Neuronal stem cell (in vitro differentiated cells): Measurements from ENCODE around the gene CERS2.

Source experiments
- DNase-seq: peaks from one replicate; pipeline ENCODE4 v3.0.0-alpha.2; 2013; ENCODE audit warnings: low spot score
- H2AFZ ChIP-seq: one replicate; pipeline ENCODE4 v1.6.1; 2013; ENCODE audit warnings: mild to moderate bottlenecking, low read length, inconsistent platforms
- H2AK5ac ChIP-seq: 2 replicates; pipeline ENCODE4 v1.6.1; 2013; ENCODE audit warnings: low read depth, mild to moderate bottlenecking, inconsistent platforms, low read length, moderate library complexity, mixed read lengths
- H2BK120ac ChIP-seq: 2 replicates; pipeline ENCODE4 v1.6.1; 2013; ENCODE audit warnings: low read depth, mild to moderate bottlenecking, inconsistent platforms, low read length, moderate library complexity, mixed read lengths
- H2BK12ac ChIP-seq: one replicate; pipeline ENCODE4 v1.6.1; 2013; ENCODE audit warnings: low read length, inconsistent platforms
- H2BK15ac ChIP-seq: 2 replicates; pipeline ENCODE4 v1.6.1; 2013; ENCODE audit warnings: mild to moderate bottlenecking, low read length, inconsistent platforms, mixed read lengths
- H2BK5ac ChIP-seq: one replicate; pipeline ENCODE4 v1.6.1; 2013; ENCODE audit warnings: inconsistent platforms, mild to moderate bottlenecking, low read length, moderate library complexity
- H3K14ac ChIP-seq: one replicate; pipeline ENCODE4 v1.6.1; 2013; ENCODE audit warnings: low read length, inconsistent platforms
- H3K18ac ChIP-seq: 2 replicates; pipeline ENCODE4 v1.6.1; 2013; ENCODE audit warnings: low read length, inconsistent platforms
- H3K23ac ChIP-seq: 2 replicates; pipeline ENCODE4 v1.6.1; 2013; ENCODE audit warnings: low read depth, mild to moderate bottlenecking, mixed read lengths, low read length, inconsistent platforms; ENCODE audit not compliant: poor library complexity
- H3K27ac ChIP-seq: replicated peaks from 3 replicates; pipeline ENCODE4 v1.5.1; 2013; ENCODE audit warnings: low read length, inconsistent platforms
- H3K27me3 ChIP-seq, 3 experiments: 2 replicates each; pipeline ENCODE4 v1.6.1; 2013; ENCODE audit warnings: low read length in 3 of 3, mild to moderate bottlenecking in 2 of 3, inconsistent platforms in 1 of 3, low read depth in 1 of 3, mixed read lengths in 1 of 3, moderate library complexity in 1 of 3; ENCODE audit not compliant: control insufficient read depth in 3 of 3, insufficient read depth in 3 of 3
- H3K36me3 ChIP-seq, 2 donors: replicated peaks in 1 of 2; 2 replicates each; pipeline ENCODE4 v1.6.1; 2013; ENCODE audit warnings: low read length in 2 of 2; ENCODE audit not compliant: control insufficient read depth in 2 of 2, insufficient read depth in 2 of 2
- H3K4ac ChIP-seq: 2 replicates; pipeline ENCODE4 v1.6.1; 2013; ENCODE audit warnings: inconsistent platforms, mild to moderate bottlenecking, low read length, moderate library complexity
- H3K4me1 ChIP-seq, 2 donors: 1 replicate in 1 of 2; 2 replicates in 1 of 2; pipeline ENCODE4 v1.6.1; 2013; ENCODE audit warnings: low read length in 2 of 2, low read depth in 1 of 2; ENCODE audit not compliant: control insufficient read depth in 2 of 2, insufficient read depth in 1 of 2
- H3K4me2 ChIP-seq: one replicate; pipeline ENCODE4 v1.6.1; 2013; ENCODE audit warnings: mild to moderate bottlenecking, low read length, inconsistent platforms; ENCODE audit not compliant: insufficient read depth, poor library complexity, severe bottlenecking
- H3K4me3 ChIP-seq, 2 donors: 2 replicates each; pipeline ENCODE4 v1.5.1; 2013; ENCODE audit warnings: low read length in 2 of 2, mild to moderate bottlenecking in 2 of 2, inconsistent platforms in 1 of 2, moderate library complexity in 1 of 2
- H3K79me1 ChIP-seq: one replicate; pipeline ENCODE4 v1.6.1; 2013; ENCODE audit warnings: low read depth, mild to moderate bottlenecking, inconsistent platforms, low read length, moderate library complexity
- H3K9ac ChIP-seq: one replicate; pipeline ENCODE4 v1.6.1; 2013; ENCODE audit warnings: mild to moderate bottlenecking, low read depth, low read length, inconsistent platforms; ENCODE audit not compliant: poor library complexity
- H3K9me3 ChIP-seq, 2 donors: replicated peaks in 1 of 2; 2 replicates each; pipeline versions ENCODE3 to v1.6.1; 2013; ENCODE audit warnings: low read length in 2 of 2, mild to moderate bottlenecking in 2 of 2, inconsistent platforms in 1 of 2, low read depth in 1 of 2, mixed read lengths in 1 of 2, moderate library complexity in 1 of 2; ENCODE audit not compliant: control insufficient read depth in 2 of 2, insufficient read depth in 1 of 2
- H4K8ac ChIP-seq: one replicate; pipeline ENCODE4 v1.6.1; 2013; ENCODE audit warnings: low read depth, mild to moderate bottlenecking, inconsistent platforms, low read length, moderate library complexity
- H4K91ac ChIP-seq: one replicate; pipeline ENCODE4 v1.6.1; 2013; ENCODE audit warnings: low read length, low read depth, mild to moderate bottlenecking, inconsistent platforms; ENCODE audit not compliant: poor library complexity
- WGBS, 2 donors: extraction: QIAGEN DNeasy Blood & Tissue Kit; methylation state at CpG; one replicate each; pipeline ENCODE4 v1.1.7; 2013; ENCODE audit warnings: missing lambda C conversion rate in 2 of 2, mixed read lengths in 1 of 2; ENCODE audit not compliant: insufficient read length in 2 of 2, insufficient replicate concordance in 1 of 2; ENCODE audit errors: extremely low coverage in 2 of 2; 5-methylcytosine and 5-hydroxymethylcytosine counted together

CERS2 gene

GRCh38 chr1:150961756-150962155, 12.9 kb downstream of the CERS2 start:
- no peak overlapping the region for H2BK5ac ChIP-seq
- no peaks in the 10 kb centered on the region for H3K4me1 ChIP-seq
- no peak overlapping the region for H2BK15ac ChIP-seq
- no peak overlapping the region for H3K27ac ChIP-seq
- no peak overlapping the region for H4K8ac ChIP-seq
- no peak overlapping the region for H3K4ac ChIP-seq
- H3K9ac ChIP-seq = no peak overlapping the region
- H3K27me3 ChIP-seq = no peaks in the 10 kb centered on the region
- H3K4me2 ChIP-seq = no peak overlapping the region
- no peak overlapping the region for H2AK5ac ChIP-seq
- H3K14ac ChIP-seq = no peak overlapping the region
- H3K9me3 ChIP-seq = no peaks in the 10 kb centered on the region
- H4K91ac ChIP-seq = no peak overlapping the region
- H2BK12ac ChIP-seq = no peak overlapping the region
- no peak overlapping the region for H3K23ac ChIP-seq
- DNase-seq = no peak
- H2BK120ac ChIP-seq = no peak overlapping the region
- H3K4me3 ChIP-seq = no peak overlapping the region
- H2AFZ ChIP-seq = no peak overlapping the region
- peaks cover 49 to 99% of the 10 kb centered on the region in 2 donors for H3K36me3 ChIP-seq
- no peak overlapping the region for H3K18ac ChIP-seq
- WGBS, 2 donors = no CpG with 5 or more reads among the region's 4 CpGs
- H3K79me1 ChIP-seq = no peaks in the 10 kb centered on the region

GRCh38 chr1:150960646-150961045, 14.0 kb downstream of the CERS2 start:
- no peak overlapping the region for H3K4ac ChIP-seq
- no peak overlapping the region for H3K27ac ChIP-seq
- no peak overlapping the region for H4K8ac ChIP-seq
- WGBS, 2 donors = no CpG with 5 or more reads among the region's 7 CpGs
- H3K9ac ChIP-seq = no peak overlapping the region
- no peak overlapping the region for H3K14ac ChIP-seq
- no peak overlapping the region for H4K91ac ChIP-seq
- no peak overlapping the region for H2BK120ac ChIP-seq
- H3K9me3 ChIP-seq = no peaks in the 10 kb centered on the region
- H2AK5ac ChIP-seq = no peak overlapping the region
- no peaks in the 10 kb centered on the region for H3K27me3 ChIP-seq
- no peaks in the 10 kb centered on the region for H3K79me1 ChIP-seq
- no peak overlapping the region for H3K18ac ChIP-seq
- no peaks in the 10 kb centered on the region for H3K4me1 ChIP-seq
- H3K36me3 ChIP-seq = peaks cover 42 to 99% of the 10 kb centered on the region in 2 donors
- H3K4me2 ChIP-seq = no peak overlapping the region
- H2AFZ ChIP-seq = no peak overlapping the region
- H2BK15ac ChIP-seq = no peak overlapping the region
- no peak overlapping the region for H2BK12ac ChIP-seq
- no peak overlapping the region for H3K4me3 ChIP-seq
- H3K23ac ChIP-seq = no peak overlapping the region
- DNase-seq = no peak
- no peak overlapping the region for H2BK5ac ChIP-seq

- Histone ChIP-seq H3K4me2 (no peak overlapping the region), H3K18ac (no peak overlapping the region), H2BK12ac (no peak overlapping the region), H2BK5ac (no peak overlapping the region), H3K36me3 (peaks cover 29 to 97% of the 10 kb centered on the region in 2 donors), H3K9ac (no peak overlapping the region), H3K4me1 (no peaks in the 10 kb centered on the region), H3K79me1 (no peaks in the 10 kb centered on the region), H4K8ac (no peak overlapping the region), H2AFZ (no peak overlapping the region), H2BK120ac (no peak overlapping the region), H3K14ac (no peak overlapping the region), H3K23ac (no peak overlapping the region), H3K27me3 (no peaks in the 10 kb centered on the region), H2AK5ac (no peak overlapping the region), H2BK15ac (no peak overlapping the region), H3K4me3 (no peak overlapping the region), H3K9me3 (no peaks in the 10 kb centered on the region), H3K4ac (no peak overlapping the region), H4K91ac (no peak overlapping the region), H3K27ac (no peak overlapping the region)
- no peak for DNase-seq
- WGBS, 2 donors = no CpG with 5 or more reads among the region's 11 CpGs
Measured at GRCh38 chr1:150957666-150958065, 17.0 kb downstream of the CERS2 start.

- H3K79me1 ChIP-seq = no peaks in the 10 kb centered on the region
- no peak overlapping the region for H4K91ac ChIP-seq
- H2AK5ac ChIP-seq = no peak overlapping the region
- no peak overlapping the region for H2BK120ac ChIP-seq
- no peak overlapping the region for H3K4me3 ChIP-seq
- DNase-seq = no peak
- peaks cover 25 to 96% of the 10 kb centered on the region in 2 donors for H3K36me3 ChIP-seq
- no peak overlapping the region for H3K18ac ChIP-seq
- no peak overlapping the region for H2BK5ac ChIP-seq
- no peaks in the 10 kb centered on the region for H3K4me1 ChIP-seq
- no peak overlapping the region for H4K8ac ChIP-seq
- no peak overlapping the region for H2BK15ac ChIP-seq
- H2BK12ac ChIP-seq = no peak overlapping the region
- H3K27me3 ChIP-seq = no peaks in the 10 kb centered on the region
- no peaks in the 10 kb centered on the region for H3K9me3 ChIP-seq
- no peak overlapping the region for H3K14ac ChIP-seq
- no peak overlapping the region for H2AFZ ChIP-seq
- H3K9ac ChIP-seq = no peak overlapping the region
- no peak overlapping the region for H3K4ac ChIP-seq
- H3K23ac ChIP-seq = no peak overlapping the region
- H3K27ac ChIP-seq = no peak overlapping the region
- no peak overlapping the region for H3K4me2 ChIP-seq
Measured at GRCh38 chr1:150955280-150955679, 19.4 kb downstream of the CERS2 start.
